ENCODE data around the gene FAM240A. TPM values are rescaled to one million over a fixed set of nuclear protein-coding genes. Genes with fewer than 3 reads are reported as not detected.
"Not testable (repeated sequence)": the region's sequence is repeated elsewhere in the genome, so short reads cannot be mapped to it uniquely, and the experiment has no call there.

Gene FAM240A
- total RNA-seq, 1 donor = 0.36 TPM

GRCh38 chr3:46574881-46575576 lies 37.3 kb upstream of the FAM240A start:
- Histone ChIP-seq H3K9me3 (ENCODE audit: low read depth, low read length) (no peaks in the 10 kb centered on the region), H4K20me1 (ENCODE audit: insufficient read depth, low read length) (no peaks in the 10 kb centered on the region), H3K4me1 (ENCODE audit: insufficient read depth, low read length) (no peaks in the 10 kb centered on the region), H3K79me2 (ENCODE audit: insufficient read depth, low read length) (no peaks in the 10 kb centered on the region), H2AFZ (ENCODE audit: low read length) (no peak overlapping the region), H3K4me3 (ENCODE audit: insufficient read depth, low read length) (no peak overlapping the region), H3K36me3 (ENCODE audit: insufficient read depth, low read length) (no peaks in the 10 kb centered on the region), H3K27ac (ENCODE audit: low read depth, low read length) (no peak overlapping the region), H3K4me2 (ENCODE audit: insufficient read depth, low read length) (no peak overlapping the region), H3K27me3 (ENCODE audit: insufficient read depth, low read length) (peaks cover 31% of the 10 kb centered on the region)
- no peak for TF ChIP-seq CTCF (IDR thresholded peaks at IDR 0.05; ENCODE audit: extremely low read depth, low read depth, low read length)
- DNase-seq (ENCODE audit: insufficient read length, low spot score, missing footprints) = no peak

GRCh38 chr3:46575577-46576222 lies 36.6 kb upstream of the FAM240A start:
- Histone ChIP-seq H3K4me3 (ENCODE audit: insufficient read depth, low read length) (no peak overlapping the region), H2AFZ (ENCODE audit: low read length) (no peak overlapping the region), H3K36me3 (ENCODE audit: insufficient read depth, low read length) (no peaks in the 10 kb centered on the region), H3K27ac (ENCODE audit: low read depth, low read length) (no peak overlapping the region), H3K79me2 (ENCODE audit: insufficient read depth, low read length) (no peaks in the 10 kb centered on the region), H3K4me2 (ENCODE audit: insufficient read depth, low read length) (no peak overlapping the region), H3K9me3 (ENCODE audit: low read depth, low read length) (no peaks in the 10 kb centered on the region), H4K20me1 (ENCODE audit: insufficient read depth, low read length) (no peaks in the 10 kb centered on the region), H3K27me3 (ENCODE audit: insufficient read depth, low read length) (peaks cover 38% of the 10 kb centered on the region), H3K4me1 (ENCODE audit: insufficient read depth, low read length) (no peaks in the 10 kb centered on the region)
- no peak for TF ChIP-seq CTCF (IDR thresholded peaks at IDR 0.05; ENCODE audit: extremely low read depth, low read depth, low read length)
- no peak for DNase-seq (ENCODE audit: insufficient read length, low spot score, missing footprints)

GRCh38 chr3:46576386-46576785 lies 35.9 kb upstream of the FAM240A start:
- no peak overlapping the region for H3K4me2 ChIP-seq (ENCODE audit: insufficient read depth, low read length)
- no peaks in the 10 kb centered on the region for H3K9me3 ChIP-seq (ENCODE audit: low read depth, low read length)
- H3K79me2 ChIP-seq (ENCODE audit: insufficient read depth, low read length) = no peaks in the 10 kb centered on the region
- H3K36me3 ChIP-seq (ENCODE audit: insufficient read depth, low read length) = no peaks in the 10 kb centered on the region
- peaks cover 43% of the 10 kb centered on the region for H3K27me3 ChIP-seq (ENCODE audit: insufficient read depth, low read length)
- no peak for TF ChIP-seq CTCF (IDR thresholded peaks at IDR 0.05; ENCODE audit: extremely low read depth, low read depth, low read length)
- H2AFZ ChIP-seq (ENCODE audit: low read length) = no peak overlapping the region
- no peak overlapping the region for H3K27ac ChIP-seq (ENCODE audit: low read depth, low read length)
- no peaks in the 10 kb centered on the region for H3K4me1 ChIP-seq (ENCODE audit: insufficient read depth, low read length)
- no peaks in the 10 kb centered on the region for H4K20me1 ChIP-seq (ENCODE audit: insufficient read depth, low read length)
- DNase-seq (ENCODE audit: insufficient read length, low spot score, missing footprints) = no peak
- no peak overlapping the region for H3K4me3 ChIP-seq (ENCODE audit: insufficient read depth, low read length)

- peaks cover 43% of the 10 kb centered on the region for H3K27me3 ChIP-seq (ENCODE audit: insufficient read depth, low read length)
- no peak overlapping the region for H3K27ac ChIP-seq (ENCODE audit: low read depth, low read length)
- H4K20me1 ChIP-seq (ENCODE audit: insufficient read depth, low read length) = no peaks in the 10 kb centered on the region
- TF ChIP-seq CTCF (IDR thresholded peaks at IDR 0.05; ENCODE audit: extremely low read depth, low read depth, low read length) = no peak
- no peaks in the 10 kb centered on the region for H3K4me1 ChIP-seq (ENCODE audit: insufficient read depth, low read length)
- no peak overlapping the region for H3K4me3 ChIP-seq (ENCODE audit: insufficient read depth, low read length)
- no peaks in the 10 kb centered on the region for H3K79me2 ChIP-seq (ENCODE audit: insufficient read depth, low read length)
- no peak overlapping the region for H2AFZ ChIP-seq (ENCODE audit: low read length)
- H3K4me2 ChIP-seq (ENCODE audit: insufficient read depth, low read length) = no peak overlapping the region
- no peaks in the 10 kb centered on the region for H3K36me3 ChIP-seq (ENCODE audit: insufficient read depth, low read length)
- no peak for DNase-seq (ENCODE audit: insufficient read length, low spot score, missing footprints)
- no peaks in the 10 kb centered on the region for H3K9me3 ChIP-seq (ENCODE audit: low read depth, low read length)
Observed at GRCh38 chr3:46576879-46577278, 35.4 kb upstream of the FAM240A start.

- not testable (repeated sequence) for H3K4me1 ChIP-seq (ENCODE audit: insufficient read depth, low read length); H3K4me2 ChIP-seq (ENCODE audit: insufficient read depth, low read length); DNase-seq (ENCODE audit: insufficient read length, low spot score, missing footprints); H3K4me3 ChIP-seq (ENCODE audit: insufficient read depth, low read length); H3K9me3 ChIP-seq (ENCODE audit: low read depth, low read length); H2AFZ ChIP-seq (ENCODE audit: low read length); H4K20me1 ChIP-seq (ENCODE audit: insufficient read depth, low read length); H3K79me2 ChIP-seq (ENCODE audit: insufficient read depth, low read length); H3K27ac ChIP-seq (ENCODE audit: low read depth, low read length); H3K36me3 ChIP-seq (ENCODE audit: insufficient read depth, low read length)
- H3K27me3 ChIP-seq (ENCODE audit: insufficient read depth, low read length) = peaks cover 43% of the 10 kb centered on the region
Observed at GRCh38 chr3:46577580-46578249, 34.6 kb upstream of the FAM240A start.
